Measurements from ENCODE around the gene SMIM1. TPM values are rescaled to one million over a fixed set of nuclear protein-coding genes. Genes with fewer than 3 reads are reported as not detected.

Gene SMIM1
- total RNA-seq, 1 donor from 2014 or later = 0.72 TPM

DNA sequence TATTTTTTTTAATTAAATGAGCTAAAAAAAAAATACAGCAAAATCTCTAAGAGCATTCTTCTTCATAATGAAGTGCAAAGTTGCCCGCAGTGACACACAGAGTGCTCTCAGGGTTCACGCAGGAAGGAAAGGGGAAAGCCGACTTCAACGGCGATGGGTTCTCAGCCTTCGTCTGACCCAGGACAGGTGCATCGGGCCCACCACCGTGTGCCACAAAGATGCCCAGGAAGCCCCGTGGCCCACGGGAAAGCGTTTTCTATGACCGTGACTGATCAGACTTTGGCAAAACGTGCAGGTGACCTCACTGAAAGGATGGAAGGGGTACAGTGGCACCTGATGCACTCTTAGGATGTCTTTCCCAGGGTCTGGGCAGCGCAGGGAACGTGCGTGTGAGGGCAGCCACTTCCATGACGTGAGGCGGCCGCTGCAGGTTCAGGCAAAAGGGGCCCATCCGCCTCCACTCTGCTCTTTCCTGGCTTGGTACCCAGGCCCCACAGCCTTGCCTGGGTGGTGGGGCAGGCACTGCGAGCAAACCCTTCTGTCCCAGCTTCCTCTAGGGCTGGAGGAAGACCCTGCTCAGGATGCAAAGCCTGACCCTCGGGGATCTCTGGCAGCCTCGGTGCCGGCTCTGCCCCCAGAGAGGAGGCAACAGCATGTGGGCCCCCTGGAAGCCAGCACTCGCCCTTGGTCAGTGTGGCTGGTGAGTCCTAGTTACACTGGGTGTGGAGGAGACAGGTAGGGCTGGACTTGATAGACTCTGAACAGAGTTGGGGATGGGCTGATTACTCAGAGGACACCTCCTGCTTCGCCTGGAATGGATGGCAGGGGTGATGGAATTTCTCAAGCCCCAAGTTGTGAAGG is 15.4 kb downstream of the SMIM1 start:
- TF ChIP-seq, protein P1, sequence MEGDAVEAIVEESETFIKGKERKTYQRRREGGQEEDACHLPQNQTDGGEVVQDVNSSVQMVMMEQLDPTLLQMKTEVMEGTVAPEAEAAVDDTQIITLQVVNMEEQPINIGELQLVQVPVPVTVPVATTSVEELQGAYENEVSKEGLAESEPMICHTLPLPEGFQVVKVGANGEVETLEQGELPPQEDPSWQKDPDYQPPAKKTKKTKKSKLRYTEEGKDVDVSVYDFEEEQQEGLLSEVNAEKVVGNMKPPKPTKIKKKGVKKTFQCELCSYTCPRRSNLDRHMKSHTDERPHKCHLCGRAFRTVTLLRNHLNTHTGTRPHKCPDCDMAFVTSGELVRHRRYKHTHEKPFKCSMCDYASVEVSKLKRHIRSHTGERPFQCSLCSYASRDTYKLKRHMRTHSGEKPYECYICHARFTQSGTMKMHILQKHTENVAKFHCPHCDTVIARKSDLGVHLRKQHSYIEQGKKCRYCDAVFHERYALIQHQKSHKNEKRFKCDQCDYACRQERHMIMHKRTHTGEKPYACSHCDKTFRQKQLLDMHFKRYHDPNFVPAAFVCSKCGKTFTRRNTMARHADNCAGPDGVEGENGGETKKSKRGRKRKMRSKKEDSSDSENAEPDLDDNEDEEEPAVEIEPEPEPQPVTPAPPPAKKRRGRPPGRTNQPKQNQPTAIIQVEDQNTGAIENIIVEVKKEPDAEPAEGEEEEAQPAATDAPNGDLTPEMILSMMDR (IDR thresholded peaks at IDR 0.05) = no peak
- Mint-ChIP-seq H3K4me3 (ENCODE audit: unreplicated experiment) (no peak overlapping the region), H3K9me3 (ENCODE audit: low read depth) (no peaks in the 10 kb centered on the region), H3K27ac (ENCODE audit: unreplicated experiment) (no peak overlapping the region), H3K36me3 (ENCODE audit: low read depth) (peaks cover 23% of the 10 kb centered on the region), H3K27me3 (ENCODE audit: low read depth) (no peaks in the 10 kb centered on the region), H3K4me1 (ENCODE audit: low read depth) (peaks cover 9% of the 10 kb centered on the region)
- peak; percentile 79 for DNase-seq (ENCODE audit: low spot score)

DNA sequence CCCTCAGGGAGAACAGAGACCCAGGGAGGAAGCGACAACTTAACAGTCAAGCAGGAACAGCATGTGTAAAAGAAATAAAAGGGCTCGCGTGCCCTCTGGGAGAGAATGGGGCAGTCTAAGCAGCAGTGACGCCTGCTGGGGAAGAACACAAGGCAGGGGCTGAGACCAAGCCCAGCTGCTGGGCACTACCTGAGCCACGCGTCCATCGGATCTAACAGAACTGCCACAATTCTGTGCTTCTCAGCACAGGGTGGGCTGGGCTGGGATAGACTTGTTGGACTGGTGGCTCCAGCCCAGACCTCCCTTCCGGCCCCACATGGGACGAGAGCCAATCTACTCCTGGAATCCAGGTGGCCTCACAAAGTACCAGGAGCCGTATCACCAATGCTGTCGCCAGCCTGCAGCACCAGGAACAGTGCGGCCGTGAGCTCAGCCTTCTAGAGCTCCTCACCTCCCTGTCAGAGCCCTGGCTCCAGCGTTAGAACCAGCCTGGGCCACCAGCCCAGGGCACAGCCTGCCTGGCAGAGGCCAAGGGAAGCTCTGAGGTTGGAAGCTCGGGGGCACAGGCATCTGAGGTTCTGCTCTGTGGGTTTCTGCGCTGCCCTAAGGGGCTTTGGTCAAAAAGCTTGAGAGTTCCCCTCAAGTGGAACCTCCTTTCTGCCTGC is 16.3 kb downstream of the SMIM1 start:
- H3K36me3 Mint-ChIP-seq (ENCODE audit: low read depth) = peaks cover 18% of the 10 kb centered on the region
- H3K27me3 Mint-ChIP-seq (ENCODE audit: low read depth) = no peaks in the 10 kb centered on the region
- no peak overlapping the region for H3K4me3 Mint-ChIP-seq (ENCODE audit: unreplicated experiment)
- H3K4me1 Mint-ChIP-seq (ENCODE audit: low read depth) = peaks cover 18% of the 10 kb centered on the region
- no peak for DNase-seq (ENCODE audit: low spot score)
- no peaks in the 10 kb centered on the region for H3K9me3 Mint-ChIP-seq (ENCODE audit: low read depth)
- TF ChIP-seq, protein P1 (IDR thresholded peaks at IDR 0.05) = no peak
- no peak overlapping the region for H3K27ac Mint-ChIP-seq (ENCODE audit: unreplicated experiment)

DNA sequence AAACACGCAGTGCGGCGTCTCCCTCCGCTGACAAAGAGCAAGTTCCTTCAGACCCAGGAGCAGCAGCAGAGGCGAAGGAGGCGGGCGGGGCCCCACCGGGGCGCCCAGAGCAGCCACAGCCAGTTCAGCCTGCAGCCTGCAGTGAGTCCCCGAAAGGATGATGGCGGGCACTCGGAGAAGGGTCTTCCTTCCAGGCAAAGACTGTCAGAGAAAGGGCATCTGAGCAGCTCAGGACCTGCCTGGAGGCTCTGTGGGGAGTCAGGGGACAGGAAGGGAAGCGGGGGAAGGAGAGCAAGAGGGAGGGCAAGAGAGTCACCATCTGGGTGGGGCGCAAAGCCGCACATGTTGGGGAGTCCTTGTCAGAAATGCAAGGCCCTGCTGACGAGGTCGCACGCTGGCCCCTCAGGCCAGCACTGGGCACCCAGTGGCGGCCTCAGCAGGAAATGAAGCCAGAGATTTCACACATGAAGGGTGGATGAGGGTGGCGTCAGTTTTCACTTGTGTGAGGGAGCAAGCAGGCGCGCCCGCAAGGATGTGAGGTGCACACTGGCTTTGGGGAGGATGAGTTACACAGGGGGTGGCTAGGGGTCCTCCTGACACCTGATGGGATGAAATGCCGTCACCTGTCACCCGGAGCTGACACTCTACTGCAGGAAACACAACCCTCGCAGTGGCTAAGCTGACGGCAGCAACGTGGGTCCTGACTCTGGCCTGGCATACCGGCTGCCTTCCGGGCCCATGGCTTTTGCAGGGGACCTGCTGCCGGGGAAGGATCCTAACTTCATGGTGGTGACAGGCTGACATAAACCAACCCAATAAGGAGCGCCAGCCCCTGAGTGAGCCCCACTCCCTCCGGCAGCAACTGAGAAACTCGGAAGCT is 17.1 kb downstream of the SMIM1 start:
- DNase-seq (ENCODE audit: low spot score) = no peak
- no peaks in the 10 kb centered on the region for H3K9me3 Mint-ChIP-seq (ENCODE audit: low read depth)
- H3K27me3 Mint-ChIP-seq (ENCODE audit: low read depth) = no peaks in the 10 kb centered on the region
- H3K27ac Mint-ChIP-seq (ENCODE audit: unreplicated experiment) = no peak overlapping the region
- peaks cover 25% of the 10 kb centered on the region for H3K4me1 Mint-ChIP-seq (ENCODE audit: low read depth)
- TF ChIP-seq, protein P1 (IDR thresholded peaks at IDR 0.05) = no peak
- H3K36me3 Mint-ChIP-seq (ENCODE audit: low read depth) = peaks cover 12% of the 10 kb centered on the region
- no peak overlapping the region for H3K4me3 Mint-ChIP-seq (ENCODE audit: unreplicated experiment)

DNA sequence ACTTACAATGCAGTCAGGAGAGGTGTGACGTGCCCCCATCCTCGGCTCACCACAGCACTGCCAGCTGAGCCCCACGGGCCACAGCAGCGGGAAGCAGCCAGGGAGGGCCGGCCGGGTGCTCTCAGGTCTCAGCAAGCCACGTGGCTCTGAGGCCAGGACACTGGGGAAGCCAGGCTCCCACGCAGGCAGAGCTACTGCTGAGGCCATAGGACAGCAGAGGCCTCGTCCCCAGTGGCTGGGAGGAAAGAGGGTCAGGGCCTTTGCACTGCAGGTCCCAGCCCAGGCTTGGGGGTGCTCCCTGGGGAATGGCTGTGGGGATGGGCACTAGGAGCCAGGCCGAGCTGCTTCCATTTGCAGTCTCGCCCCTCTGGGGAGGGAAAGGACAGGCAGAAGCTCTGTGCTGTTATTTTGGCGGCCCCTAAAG is 18.0 kb downstream of the SMIM1 start:
- peaks cover 34% of the 10 kb centered on the region for H3K4me1 Mint-ChIP-seq (ENCODE audit: low read depth)
- H3K36me3 Mint-ChIP-seq (ENCODE audit: low read depth) = peaks cover 6% of the 10 kb centered on the region
- no peak overlapping the region for H3K27ac Mint-ChIP-seq (ENCODE audit: unreplicated experiment)
- TF ChIP-seq, protein P1 (IDR thresholded peaks at IDR 0.05) = no peak
- no peaks in the 10 kb centered on the region for H3K27me3 Mint-ChIP-seq (ENCODE audit: low read depth)
- H3K9me3 Mint-ChIP-seq (ENCODE audit: low read depth) = no peaks in the 10 kb centered on the region
- H3K4me3 Mint-ChIP-seq (ENCODE audit: unreplicated experiment) = no peak overlapping the region
- no peak for DNase-seq (ENCODE audit: low spot score)

DNA sequence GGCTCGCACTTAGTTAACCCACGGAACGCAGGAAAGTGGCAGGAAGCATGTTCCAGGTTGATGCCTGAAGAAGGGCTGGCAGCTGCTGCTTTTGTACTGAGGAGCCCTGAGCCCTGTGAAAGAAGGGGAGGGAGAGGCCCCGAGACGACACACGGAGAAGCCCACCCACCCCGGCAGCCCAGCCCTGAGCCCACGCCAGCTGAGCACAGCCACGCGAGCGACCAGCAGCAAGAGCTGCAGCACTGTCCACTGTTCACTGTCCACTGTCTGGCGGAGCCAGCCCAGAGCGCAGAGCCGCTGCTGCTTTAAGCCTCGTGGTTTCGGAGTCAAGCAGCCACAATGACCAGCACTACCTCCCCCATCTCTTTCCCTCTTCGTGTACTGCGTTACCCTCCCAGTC is 18.4 kb downstream of the SMIM1 start:
- H3K4me3 Mint-ChIP-seq (ENCODE audit: unreplicated experiment) = no peak overlapping the region
- peaks cover 6% of the 10 kb centered on the region for H3K36me3 Mint-ChIP-seq (ENCODE audit: low read depth)
- no peak overlapping the region for H3K27ac Mint-ChIP-seq (ENCODE audit: unreplicated experiment)
- H3K27me3 Mint-ChIP-seq (ENCODE audit: low read depth) = no peaks in the 10 kb centered on the region
- H3K9me3 Mint-ChIP-seq (ENCODE audit: low read depth) = no peaks in the 10 kb centered on the region
- TF ChIP-seq, protein P1 (IDR thresholded peaks at IDR 0.05) = no peak
- no peak for DNase-seq (ENCODE audit: low spot score)
- peaks cover 34% of the 10 kb centered on the region for H3K4me1 Mint-ChIP-seq (ENCODE audit: low read depth)
